GM12891 (cell line): ENCODE results near the gene FCER1G.

Experiments
- PAX5 ChIP-seq: IDR thresholded peaks from 2 replicates; pipeline ENCODE4 v1.6.1; 2011; ENCODE audit warnings: low read length, moderate library complexity, mild to moderate bottlenecking; ENCODE audit not compliant: insufficient read depth, severe bottlenecking
- POLR2A ChIP-seq: IDR thresholded peaks from 2 replicates; pipeline ENCODE4 v1.6.1; 2011; ENCODE audit warnings: low read depth, low read length, control low read depth
- POLR2AphosphoS5 ChIP-seq: IDR thresholded peaks from 2 replicates; pipeline ENCODE4 v1.6.1; 2011; ENCODE audit warnings: low read depth, low read length, control low read depth
- SPI1 ChIP-seq: IDR thresholded peaks from 2 replicates; pipeline ENCODE4 v1.6.1; 2011; ENCODE audit warnings: low read depth, low read length, control low read depth
- TAF1 ChIP-seq: IDR thresholded peaks from 2 replicates; pipeline ENCODE4 v1.6.1; 2011; ENCODE audit warnings: low read depth, low read length, control low read depth

DNA sequence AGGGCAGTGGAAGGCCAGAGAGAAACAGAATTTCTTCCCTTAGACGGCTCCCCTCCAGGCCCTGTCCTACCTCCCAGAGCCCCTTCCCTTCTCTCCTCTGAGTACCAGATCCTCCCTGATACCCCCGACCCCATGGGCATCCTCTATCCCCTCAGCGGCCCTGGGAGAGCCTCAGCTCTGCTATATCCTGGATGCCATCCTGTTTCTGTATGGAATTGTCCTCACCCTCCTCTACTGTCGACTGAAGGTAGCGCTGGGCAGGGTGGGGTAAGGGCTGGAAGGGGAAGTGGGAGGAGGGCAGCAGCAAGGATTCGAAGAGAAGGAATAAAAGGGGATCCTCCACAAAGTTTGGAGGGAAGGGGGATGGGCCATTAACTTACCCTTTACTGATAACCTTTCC lies 2.7 kb downstream of the FCER1G start:
- TF ChIP-seq TAF1 (no peak), POLR2A (no peak), POLR2AphosphoS5 (no peak), SPI1 (no peak), PAX5 (no peak)
